GM19324 (cell line): ENCODE measurements around the gene MROH7.

ENCODE experiments used
- ATAC-seq: cut with Tn5 transposase; IDR thresholded peaks from one replicate; pipeline ENCODE4 v1.9.1; 2021; ENCODE audit warnings: mild to moderate bottlenecking, moderate library complexity; ENCODE audit not compliant: unreplicated experiment, low FRiP score

MROH7 gene

DNA sequence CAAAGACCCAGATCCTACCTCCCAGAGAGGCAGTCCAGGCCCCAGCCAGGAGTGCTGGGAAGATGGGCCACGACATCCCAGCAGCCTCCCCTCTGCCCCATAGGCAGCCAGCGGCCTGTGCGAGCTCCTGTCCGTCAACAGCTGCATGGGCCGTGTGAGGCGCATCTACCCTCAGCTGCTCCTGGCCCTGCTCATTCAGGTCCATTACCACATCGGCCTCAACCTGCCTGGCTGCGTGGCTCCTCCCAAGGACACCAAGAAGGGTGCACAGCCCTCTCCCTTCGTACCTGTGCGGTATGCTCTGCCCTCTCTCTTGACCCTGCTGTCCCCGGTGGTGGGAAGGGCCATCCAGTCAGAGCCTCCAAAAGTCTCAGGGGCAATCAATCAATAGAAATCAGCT lies 44.6 kb downstream of the MROH7 start:
- ATAC-seq, result no peak

DNA sequence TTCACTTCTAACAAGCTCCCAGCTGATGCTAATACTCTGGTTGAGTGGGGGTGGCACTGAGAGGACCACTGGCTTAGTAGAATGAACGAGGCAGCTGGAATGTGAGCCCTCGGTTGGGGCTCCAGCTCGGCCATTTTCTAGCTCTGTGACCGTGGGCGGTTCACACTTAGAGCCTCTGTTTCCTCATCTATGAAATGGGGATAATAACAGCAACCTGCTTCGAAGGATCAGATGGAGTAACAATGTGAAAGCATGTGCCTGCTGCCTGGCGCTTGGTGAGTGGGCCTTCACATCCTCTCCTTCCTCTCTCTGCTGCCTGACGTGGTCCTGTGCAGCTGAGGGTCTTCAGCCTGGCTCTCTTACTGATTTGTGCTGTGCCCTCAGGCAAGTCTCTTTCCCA lies 53.2 kb downstream of the MROH7 start:
- ATAC-seq, result no peak

DNA sequence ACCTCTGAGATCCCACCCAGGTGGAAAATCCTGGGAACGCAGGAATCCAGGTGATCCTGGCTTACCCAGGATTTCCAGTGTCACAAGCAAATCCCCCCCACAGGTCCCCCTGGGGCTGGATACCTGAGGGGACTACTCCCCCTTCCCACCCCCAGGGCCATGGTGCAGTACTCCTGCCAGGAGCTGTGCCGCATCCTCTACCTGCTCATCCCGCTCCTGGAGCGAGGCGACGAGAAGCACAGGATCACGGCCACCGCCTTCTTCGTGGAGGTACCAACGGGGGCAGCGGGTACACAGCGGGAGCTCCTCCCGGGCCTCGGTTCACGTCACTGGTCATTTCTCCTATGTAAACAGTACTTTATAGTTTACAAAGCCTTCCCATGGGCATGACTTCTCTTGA lies 53.6 kb downstream of the MROH7 start:
- no peak for ATAC-seq

DNA sequence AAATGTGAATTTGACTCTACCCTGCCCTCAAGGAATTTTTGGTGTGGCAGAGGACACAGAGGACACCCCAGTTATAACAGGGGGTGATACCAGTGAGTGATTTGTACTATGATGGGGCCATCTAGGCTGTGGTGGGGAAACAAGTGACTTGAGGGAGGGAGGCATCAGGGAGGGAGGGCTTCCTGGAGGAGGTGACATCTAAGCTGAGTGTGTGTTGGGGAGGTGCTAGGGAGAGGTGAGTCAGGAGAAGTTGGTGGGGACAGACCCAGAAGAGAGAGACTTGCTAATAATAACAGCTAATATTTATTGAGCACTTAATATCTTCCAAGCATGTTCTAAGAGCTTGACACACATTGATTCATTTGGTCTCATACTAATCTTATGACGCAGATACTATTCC lies 54.2 kb downstream of the MROH7 start:
- no peak for ATAC-seq

DNA sequence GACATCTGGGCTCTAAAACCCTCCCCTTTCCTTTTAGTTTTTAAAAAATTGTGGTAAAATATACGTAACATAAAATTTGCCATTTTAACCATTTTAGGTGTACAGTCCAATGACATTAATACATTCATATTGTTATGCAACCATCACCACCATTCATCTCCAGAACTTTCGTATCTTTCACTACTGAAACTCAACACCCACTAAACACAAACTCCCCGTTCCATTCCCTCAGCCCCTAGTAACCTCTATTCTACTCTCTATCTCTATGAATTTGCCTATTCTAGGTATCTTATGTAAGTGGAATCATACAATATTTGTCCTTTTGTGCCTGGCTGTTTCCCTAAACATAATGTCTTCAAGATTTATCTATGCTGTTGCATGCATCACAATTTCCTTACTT lies 54.7 kb downstream of the MROH7 start:
- ATAC-seq, result no peak

DNA sequence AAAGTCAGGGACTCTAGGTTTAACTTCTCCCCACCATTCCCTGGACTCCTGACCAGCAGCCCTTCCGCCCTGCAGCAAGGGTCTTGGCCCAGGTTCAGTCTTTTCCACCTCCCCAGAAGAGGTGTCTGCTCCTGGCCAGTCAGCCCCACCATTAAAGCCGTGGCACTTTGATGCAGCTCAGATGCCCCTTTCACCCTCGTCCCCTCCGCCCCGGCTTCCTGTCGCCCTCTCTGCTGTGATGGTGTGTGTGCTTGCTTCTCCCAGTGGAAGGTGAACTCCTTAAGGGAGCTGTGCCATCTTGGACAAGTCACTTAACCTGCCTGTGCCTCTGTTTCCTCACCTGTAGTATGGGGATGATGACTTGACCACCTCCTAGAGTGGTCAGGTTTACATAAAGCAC lies 56.3 kb downstream of the MROH7 start:
- no peak for ATAC-seq

DNA sequence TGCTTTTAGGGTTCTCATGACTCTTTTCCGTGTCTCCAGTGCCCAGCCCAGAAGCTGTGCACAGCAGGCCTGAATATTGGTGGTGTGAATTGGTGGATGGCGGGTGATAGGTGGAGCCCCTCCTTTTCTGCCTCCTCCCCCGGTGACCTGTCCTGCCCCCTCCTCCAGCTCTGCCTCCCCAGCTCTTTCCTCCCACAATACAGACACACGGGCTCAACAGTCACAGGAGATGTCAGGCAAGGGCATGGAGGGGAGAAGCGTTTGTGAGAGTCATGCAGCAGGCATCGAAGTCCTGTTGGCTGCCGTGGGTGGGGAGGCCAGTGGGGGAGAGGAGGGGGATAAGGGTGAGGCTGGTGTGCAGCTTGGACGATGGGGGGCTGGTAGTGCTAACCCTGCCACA lies 56.8 kb downstream of the MROH7 start:
- ATAC-seq, result no peak

DNA sequence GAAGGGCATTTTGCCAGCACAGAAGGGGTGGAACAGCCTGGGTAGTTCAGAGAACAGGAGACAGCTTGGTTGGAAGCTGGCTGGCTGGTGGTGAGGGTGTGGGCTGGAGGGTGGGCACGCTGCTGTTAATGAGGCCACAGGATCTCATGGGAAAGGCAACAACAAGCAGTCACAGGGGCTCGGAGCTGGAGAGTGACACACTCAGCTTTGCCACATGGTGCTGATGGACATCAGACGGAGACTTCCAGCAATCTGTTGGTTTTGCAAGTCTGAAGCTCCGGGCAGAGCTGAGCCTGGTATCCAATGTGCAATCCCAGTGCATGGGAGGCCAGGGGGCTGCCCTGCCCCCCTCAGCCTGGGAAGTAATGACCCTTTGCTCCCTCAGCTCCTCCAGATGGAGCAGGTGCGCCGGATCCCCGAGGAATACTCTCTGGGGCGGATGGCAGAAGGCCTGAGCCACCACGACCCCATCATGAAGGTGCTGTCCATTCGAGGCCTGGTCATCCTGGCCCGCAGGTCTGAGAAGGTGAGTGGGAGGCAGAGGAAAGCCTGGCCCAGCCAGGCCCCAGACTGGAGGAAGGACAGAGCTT lies 58.4 kb downstream of the MROH7 start:
- no peak for ATAC-seq

DNA sequence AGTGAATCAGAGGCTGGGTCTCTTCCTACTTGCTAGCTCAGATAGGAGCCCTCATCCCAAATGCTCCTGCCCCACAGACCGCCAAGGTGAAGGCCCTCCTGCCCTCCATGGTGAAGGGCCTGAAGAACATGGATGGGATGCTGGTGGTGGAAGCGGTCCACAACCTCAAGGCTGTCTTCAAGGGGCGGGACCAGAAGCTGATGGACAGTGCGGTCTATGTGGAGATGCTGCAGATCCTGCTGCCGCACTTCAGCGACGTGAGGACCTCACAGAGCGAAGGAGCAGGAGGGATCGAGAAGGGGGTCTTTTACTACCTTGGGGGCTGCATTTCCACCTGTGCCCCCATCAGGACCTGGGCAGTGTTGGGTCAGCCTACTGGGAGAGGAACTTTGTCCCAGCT lies 59.5 kb downstream of the MROH7 start:
- no peak for ATAC-seq

DNA sequence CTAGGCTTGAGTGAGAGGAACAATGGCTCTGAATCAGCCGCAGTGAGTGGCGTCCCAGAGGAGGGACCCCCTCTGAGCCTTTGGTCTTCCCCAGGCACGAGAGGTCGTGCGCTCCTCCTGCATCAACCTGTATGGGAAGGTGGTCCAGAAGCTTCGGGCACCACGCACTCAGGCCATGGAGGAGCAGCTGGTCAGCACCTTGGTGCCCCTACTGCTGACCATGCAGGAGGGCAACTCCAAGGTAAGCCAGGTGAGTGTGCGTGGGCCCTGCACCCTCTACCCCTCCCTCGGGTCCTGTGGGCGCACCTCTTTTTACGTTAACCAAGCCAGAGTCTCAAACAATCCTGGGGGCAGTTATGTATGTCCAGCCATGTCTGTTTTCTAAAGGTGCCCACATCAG lies 60.4 kb downstream of the MROH7 start:
- ATAC-seq, result no peak

DNA sequence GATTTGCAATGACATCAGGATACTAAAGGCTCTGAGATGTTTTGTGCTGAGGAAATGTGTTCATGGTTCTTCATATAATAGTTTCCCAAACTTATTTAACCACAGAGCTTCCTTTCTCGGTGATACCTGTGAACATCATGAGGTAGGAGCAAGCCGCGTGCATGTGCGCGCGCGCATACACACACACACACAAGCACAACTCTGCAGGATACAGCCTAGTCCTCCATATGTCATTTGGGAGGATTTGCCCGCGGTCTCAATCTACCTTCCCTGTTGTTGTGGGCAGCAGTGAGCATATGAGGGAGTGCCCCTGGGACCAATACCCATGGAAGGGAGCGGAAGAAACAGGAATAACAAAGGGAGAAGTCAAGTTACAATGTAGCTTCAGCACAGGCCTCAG lies 61.9 kb downstream of the MROH7 start:
- ATAC-seq, result no peak

DNA sequence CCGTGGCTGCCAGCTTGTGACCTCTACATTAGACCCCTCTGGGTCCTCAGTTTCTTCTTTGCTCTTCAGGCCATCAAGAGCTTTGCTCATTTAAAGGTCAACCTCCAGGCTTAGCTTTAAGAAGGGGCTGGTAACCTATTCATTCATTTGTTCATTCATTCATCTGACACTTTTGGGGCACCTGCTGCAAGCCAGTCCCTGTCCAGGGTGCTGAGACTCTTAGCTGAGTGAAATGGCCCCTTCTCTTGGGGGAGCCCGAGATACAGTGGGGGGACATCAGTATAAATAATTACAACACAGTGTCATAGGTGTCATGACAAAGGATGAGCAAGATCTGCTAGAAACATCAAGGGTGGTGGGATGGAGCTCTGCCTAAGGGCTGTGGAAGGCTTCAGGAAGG lies 63.6 kb downstream of the MROH7 start:
- ATAC-seq, result no peak

DNA sequence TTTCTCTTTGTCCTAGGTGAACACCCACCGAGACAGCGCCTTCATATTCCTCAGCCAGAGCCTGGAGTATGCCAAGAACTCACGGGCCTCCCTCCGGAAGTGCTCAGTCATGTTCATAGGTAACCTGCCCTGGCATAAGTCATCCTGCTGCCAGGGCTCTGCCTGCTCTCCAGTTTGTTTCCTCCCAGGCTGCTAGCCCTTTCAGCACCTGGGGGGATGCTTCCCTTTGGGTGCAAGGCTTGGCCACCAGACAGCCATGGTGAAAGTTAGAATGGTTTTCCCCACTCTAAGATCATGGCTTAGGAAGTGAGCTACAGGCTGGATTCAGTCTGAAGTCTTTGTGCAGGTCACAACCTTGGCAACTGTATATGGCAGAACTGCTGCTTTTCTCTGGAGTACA lies 64.8 kb downstream of the MROH7 start:
- ATAC-seq, result no peak

DNA sequence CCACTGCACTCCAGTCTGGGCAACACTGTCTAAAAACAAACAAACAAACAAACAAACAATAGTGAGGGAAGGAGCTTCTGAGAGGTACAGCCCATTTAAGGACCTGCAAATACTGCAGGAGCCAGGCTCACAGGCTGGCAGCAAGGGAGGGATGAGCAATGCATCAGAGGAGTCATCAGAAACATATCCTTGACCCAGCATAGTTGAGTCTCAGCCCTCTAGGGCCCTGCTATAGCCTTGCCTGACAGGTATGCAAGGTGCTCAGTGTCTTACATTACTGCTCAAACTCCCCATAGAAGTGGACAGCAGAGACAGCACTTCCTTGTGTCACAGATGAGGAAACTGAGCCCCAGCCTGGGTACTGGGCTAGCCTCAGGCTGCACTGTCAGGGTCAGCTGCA lies 66.8 kb downstream of the MROH7 start:
- ATAC-seq, result no peak

DNA sequence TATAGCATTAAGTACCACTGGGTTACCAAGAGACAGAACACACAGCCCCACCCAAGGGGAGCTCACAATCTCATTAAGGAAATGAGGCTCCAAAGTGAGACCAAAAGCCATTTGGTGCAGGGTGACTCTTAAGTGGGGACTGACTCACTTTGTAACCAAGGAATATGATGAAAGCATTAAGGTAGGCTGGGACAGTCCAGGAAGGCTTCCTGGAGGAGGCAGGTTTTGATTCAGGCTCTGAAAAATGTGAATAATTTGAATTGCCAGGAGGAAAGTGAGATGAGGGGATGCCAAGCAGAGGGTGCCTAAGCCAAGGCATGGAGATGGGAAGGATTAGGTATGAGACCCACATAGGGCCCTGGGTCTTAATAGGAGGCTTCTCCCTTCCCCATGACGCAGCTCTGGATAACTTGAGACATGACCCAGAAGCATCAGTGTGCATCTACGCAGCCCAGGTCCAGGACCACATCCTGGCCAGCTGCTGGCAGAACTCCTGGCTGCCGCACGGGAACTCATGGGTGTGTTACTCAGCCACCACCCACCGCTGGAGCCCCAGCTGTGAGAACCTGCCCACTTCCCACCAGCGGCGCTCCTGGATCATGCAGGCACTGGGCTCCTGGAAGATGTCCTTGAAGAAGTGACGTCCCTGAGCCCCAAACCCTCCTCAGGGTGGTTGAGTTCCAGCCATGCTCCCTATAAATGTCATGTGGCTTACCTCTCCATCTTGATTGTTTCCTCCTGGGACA lies 68.1 kb downstream of the MROH7 start:
- ATAC-seq, result no peak

DNA sequence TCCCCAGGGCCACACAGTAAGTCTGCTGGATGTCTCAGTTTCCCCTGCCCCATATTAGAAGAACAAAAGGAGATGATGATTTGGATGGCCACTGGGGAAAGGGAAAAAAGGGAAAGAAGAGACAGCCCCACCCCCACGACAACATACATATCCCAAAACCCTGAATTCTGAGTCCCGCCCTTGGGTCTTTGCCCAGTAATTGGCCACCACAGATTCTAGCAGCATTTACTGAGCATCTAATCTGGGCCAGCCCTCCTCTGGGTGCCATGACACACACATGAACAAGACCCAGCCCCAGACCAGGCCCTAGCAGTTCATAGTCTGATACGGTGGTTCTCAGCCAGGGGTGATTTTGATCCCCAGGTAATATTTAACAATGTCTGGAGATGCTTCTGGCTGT lies 68.8 kb downstream of the MROH7 start:
- no peak for ATAC-seq

DNA sequence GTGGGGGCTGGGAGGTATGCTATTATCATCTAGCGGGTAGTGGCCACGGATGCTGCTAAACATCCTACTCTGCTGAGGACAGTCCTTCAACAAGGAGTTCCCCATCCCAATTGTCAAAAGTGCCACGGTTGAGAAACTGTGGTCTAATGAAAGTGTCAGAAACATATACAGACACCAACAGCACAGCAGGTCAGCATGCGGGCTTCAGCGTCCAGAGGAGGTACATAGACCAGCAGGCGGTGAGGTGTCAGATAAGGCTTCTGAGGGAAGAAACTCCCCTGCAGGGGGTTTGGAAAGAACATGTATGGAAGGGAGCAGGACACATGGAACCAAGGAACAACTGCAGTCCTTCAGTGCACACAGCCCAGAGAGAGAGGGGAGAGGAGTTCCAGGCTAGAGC lies 69.3 kb downstream of the MROH7 start:
- ATAC-seq, result no peak

DNA sequence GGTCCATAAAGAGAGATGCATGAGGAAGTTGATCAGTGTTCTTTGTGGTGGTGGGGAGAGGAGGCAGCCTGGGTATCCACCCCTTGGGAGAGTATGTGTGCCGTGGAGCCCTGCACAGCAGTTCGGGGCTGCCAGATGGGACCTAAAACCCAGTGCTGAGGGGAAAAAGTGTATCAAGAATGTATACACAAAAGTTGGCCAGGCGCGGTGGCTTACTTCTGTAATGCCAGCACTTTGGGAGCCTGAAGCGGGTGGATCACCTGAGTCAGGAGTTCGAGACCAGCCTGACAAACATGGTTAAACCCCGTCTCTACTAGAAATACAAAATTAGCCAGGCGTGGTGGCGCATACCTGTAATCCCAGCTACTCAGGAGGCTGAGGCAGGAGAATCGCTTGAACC lies 70.0 kb downstream of the MROH7 start:
- ATAC-seq, result no peak

DNA sequence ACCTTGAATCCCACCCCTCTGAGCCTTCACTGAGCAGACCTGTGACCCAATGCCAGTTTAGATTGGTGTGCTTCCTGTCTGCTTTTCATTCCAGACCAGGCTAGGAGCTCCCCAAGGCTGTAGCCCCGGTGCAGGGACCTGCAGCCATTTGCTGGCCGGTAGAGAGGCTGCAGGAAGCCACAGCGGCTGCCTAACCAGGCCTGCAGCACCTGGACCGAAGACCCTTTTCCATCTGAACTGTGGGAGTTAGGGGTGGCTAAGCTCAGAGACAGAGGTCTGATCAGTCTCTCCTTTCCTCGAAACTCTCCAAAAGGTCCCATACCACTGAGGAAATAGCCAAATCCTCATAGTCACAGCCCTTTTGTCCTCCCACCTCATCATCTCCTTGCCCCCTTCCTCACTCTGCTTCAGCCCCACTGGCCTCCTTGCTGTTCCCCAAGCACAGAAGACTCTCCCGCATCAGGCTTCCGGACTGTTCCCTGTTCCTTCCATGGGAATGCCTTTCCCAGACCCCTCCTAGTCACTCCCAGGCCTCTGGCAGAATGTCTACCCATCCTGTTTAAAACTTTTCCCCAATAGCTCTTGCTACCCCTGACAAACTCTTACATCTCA lies 73.4 kb downstream of the MROH7 start:
- no peak for ATAC-seq

DNA sequence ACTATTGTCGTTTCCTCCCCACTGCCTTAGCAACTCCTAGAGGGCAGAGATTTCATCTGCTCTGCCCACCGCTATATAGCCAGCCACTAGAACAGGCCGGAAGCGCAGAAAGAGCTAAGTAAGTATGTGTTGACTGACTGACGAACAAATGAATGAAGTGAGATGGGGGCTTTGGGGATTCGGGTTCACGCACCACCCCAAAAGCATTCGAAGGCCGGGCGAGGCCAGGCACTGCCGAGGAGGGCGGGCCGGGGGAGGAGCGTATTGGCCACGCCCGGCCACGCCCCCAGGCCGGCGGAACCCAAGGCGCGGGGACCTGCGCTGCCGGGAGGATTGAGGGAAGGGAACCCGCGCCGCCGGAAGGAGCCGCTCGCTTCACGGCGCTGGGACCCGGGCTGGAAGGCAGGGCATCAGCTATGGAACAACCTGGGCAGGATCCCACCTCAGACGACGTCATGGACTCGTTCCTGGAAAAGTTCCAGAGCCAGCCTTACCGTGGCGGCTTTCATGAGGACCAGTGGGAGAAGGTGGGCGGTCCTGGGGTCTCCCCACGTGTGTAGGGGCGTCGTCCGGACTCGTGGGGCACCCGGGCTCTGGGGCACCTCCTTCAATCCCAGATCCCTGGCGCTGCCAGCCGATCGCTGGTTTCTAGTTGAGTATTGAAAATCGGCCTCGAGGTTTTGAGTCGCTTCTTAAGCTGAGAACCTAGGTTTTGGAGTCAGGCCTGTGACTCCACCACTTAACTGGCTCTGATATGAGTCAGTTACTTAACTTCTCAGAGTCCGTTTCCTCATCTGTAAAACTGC lies 74.1 kb downstream of the MROH7 start, which contains the start of gene TTC4:
TSS of gene TTC4 (plus strand) at position 369 of the 806 bp plus-strand sequence. CDS start at position 417, 48 bp downstream.
- ATAC-seq, result peak; percentile 94
